AG04450 (cell line): ENCODE results near the gene NEMP1. TPM values are rescaled to one million over a fixed set of nuclear protein-coding genes. Genes with fewer than 3 reads are reported as not detected.

Experiments
- CTCF ChIA-PET: fragments of 300-600, 350-600 bp; formaldehyde crosslinking; extraction: SDS; loops from one replicate; lab custom pipeline; 2022; ENCODE audit warnings: antibody characterized with exemption, inconsistent platforms; lab: Charles Lee
- POLR2A ChIA-PET: fragments of 350-600 bp; formaldehyde crosslinking; extraction: SDS; loops from one replicate; lab custom pipeline; 2021; ENCODE audit warnings: antibody characterized with exemption, inconsistent platforms; lab: Yijun Ruan, JAX
- DNase-seq: peaks from one replicate; pipeline ENCODE4 v3.0.0-alpha.2; 2011; ENCODE audit warnings: low read depth, low spot score
- H3K27ac ChIP-seq: one replicate; pipeline ENCODE4 v1.5.1; 2012; ENCODE audit warnings: low read depth, low read length, control low read depth
- H3K27me3 ChIP-seq: one replicate; pipeline ENCODE4 v1.6.0; 2012; ENCODE audit warnings: low read length; ENCODE audit not compliant: control insufficient read depth, insufficient read depth
- H3K4me3 ChIP-seq: 2 replicates; pipeline ENCODE4 v1.5.1; 2011; ENCODE audit warnings: mild to moderate bottlenecking, low read depth, low read length, control low read depth
- H3K9me3 ChIP-seq: 2 replicates; pipeline ENCODE4 v1.5.1; 2012; ENCODE audit warnings: low read length; ENCODE audit not compliant: control insufficient read depth, insufficient read depth
- polyA plus RNA-seq: library from polyadenylated mRNA; depleted of rRNA; stranded (reverse); fragments of >200 nt; gene quantifications from 2 replicates; pipeline ENCODE4 v1.2.3, GENCODE V29; 2011
- TF ChIP-seq, protein P1 (sequence below): IDR thresholded peaks from 2 replicates; pipeline ENCODE4 v1.5.1; 2011; ENCODE audit warnings: low read depth, low read length, control low read depth, inconsistent platforms

Gene NEMP1
- polyA plus RNA-seq, 1 experiment = 11.9 TPM

DNA sequence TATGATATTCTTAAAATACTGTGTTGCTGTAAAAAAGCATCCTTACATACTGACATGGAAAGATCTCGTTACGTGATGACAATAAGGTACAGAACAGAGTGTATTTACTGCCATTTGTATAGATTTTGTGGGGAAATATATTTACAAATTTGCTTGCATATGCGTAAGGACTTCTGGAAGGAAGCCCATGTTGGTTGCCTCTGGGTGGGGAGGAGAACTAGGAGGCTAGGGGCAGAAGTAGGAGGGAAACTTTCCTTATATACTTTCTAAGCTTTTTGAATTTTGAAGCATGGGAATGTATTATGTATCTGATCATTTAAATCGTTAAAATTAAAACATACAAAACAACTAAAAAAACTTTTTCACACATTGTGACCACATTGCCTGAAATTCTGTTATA lies 38.4 kb downstream of the NEMP1 start:
- H3K27me3 ChIP-seq = peaks cover 32% of the 10 kb centered on the region
- H3K4me3 ChIP-seq = no peak overlapping the region
- no peaks in the 10 kb centered on the region for H3K9me3 ChIP-seq
- TF ChIP-seq, protein P1, sequence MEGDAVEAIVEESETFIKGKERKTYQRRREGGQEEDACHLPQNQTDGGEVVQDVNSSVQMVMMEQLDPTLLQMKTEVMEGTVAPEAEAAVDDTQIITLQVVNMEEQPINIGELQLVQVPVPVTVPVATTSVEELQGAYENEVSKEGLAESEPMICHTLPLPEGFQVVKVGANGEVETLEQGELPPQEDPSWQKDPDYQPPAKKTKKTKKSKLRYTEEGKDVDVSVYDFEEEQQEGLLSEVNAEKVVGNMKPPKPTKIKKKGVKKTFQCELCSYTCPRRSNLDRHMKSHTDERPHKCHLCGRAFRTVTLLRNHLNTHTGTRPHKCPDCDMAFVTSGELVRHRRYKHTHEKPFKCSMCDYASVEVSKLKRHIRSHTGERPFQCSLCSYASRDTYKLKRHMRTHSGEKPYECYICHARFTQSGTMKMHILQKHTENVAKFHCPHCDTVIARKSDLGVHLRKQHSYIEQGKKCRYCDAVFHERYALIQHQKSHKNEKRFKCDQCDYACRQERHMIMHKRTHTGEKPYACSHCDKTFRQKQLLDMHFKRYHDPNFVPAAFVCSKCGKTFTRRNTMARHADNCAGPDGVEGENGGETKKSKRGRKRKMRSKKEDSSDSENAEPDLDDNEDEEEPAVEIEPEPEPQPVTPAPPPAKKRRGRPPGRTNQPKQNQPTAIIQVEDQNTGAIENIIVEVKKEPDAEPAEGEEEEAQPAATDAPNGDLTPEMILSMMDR = no peak
- no peak for DNase-seq
- CTCF ChIA-PET = interaction anchor here (0.6 kb wide), 1 partner anchor 283 kb away, joined by 6 read pairs; no protein-coding TSS in a partner anchor
- no peak overlapping the region for H3K27ac ChIP-seq
- POLR2A ChIA-PET = no interaction called here

DNA sequence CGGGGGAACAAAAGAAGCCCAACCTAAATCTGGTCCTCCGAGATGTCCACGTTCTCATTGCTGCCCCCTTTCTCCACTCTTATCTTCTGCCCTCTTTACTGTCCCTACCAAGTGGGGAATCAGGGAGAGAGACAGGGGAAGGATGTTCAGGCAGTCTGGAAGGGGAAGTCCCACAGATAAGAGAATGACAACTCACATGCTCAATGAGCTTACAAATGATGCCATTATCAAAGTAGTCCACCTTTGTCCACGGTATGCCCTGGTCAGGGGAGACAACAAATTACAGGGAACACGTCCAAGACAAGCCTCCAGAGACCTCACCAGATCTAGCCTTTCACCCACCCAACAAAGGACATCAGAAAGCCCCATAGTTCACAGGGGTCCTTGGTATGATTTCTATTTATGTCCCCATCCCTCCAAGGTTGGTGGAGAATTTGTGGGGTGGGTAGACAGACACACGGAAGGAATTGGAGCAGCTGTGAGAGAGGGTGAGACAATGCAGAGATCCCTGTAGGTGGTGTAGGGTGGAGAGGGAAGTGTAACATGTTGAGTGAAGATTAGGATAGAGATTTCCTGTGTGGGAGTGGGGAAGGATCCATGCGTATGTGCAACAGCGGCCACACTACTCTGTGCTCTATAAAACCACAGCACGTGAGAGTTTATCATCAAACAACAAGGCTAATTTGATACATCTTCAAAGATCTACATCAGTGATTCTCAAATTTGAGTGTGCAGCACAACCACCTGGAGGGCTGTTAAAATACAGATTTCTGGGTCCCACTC lies 39.4 kb downstream of the NEMP1 start:
- H3K27me3 ChIP-seq = peaks cover 30% of the 10 kb centered on the region

DNA sequence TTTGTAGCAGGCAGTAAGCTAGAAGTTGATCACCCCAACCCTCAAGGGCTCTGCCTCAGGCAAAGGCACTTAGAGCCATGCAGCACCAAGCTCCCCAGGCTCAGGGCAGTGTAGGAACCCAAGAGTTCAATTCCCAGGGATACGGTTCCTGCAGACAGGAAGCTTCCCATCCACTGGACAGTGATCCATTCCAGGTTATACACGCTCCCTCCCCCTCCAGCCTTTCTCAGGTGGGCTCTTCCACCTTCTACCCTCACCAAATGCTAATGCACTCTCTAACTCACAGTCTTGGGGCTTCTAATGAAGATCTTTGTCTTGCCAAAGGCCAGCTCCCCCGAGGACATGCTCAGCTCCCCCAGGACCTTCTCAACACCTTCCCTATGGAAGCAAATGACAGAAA lies 41.3 kb downstream of the NEMP1 start:
- TF ChIP-seq, protein P1 = no peak
- Histone ChIP-seq H3K9me3 (no peaks in the 10 kb centered on the region), H3K27ac (no peak overlapping the region), H3K27me3 (peaks cover 30% of the 10 kb centered on the region), H3K4me3 (no peak overlapping the region)
- ChIA-PET CTCF (interaction anchor here (1.1 kb wide), 1 partner anchor 23 kb away, joined by 5 read pairs; no protein-coding TSS in a partner anchor), POLR2A (interaction anchor here (0.5 kb wide), 1 partner anchor 98 kb away, joined by 7 read pairs; no protein-coding TSS in a partner anchor)
- DNase-seq = no peak

More for the DNA sequence above, 39.4 kb downstream of the NEMP1 start:
- TF ChIP-seq, protein P1 = no peak
- no peak for DNase-seq
- Histone ChIP-seq H3K4me3 (no peak overlapping the region), H3K9me3 (no peaks in the 10 kb centered on the region), H3K27ac (no peak overlapping the region)
- CTCF ChIA-PET = interaction anchor here (0.9 kb wide), 1 partner anchor 21 kb away, joined by 3 read pairs; no protein-coding TSS in a partner anchor
- POLR2A ChIA-PET = no interaction called here

DNA sequence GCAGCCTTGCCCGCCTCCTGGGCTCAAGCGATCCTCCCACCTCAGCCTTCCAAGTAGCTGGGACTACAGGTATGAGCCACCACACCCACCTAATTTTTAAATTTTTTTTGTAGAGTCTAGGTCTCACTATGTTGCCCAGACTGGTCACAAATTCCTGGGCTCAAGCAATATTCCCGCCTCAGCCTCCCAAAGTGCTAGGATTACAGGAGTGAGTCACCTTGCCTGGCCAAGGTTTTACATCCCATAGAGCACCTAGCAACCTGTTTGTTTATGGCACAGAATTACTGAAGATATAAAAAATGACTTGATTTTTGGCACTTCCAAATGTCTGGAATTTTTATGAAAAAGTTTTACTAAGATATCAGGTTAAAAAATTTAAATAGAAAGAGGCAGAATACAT lies 45.2 kb downstream of the NEMP1 start:
- CTCF ChIA-PET = no interaction called here
- no peaks in the 10 kb centered on the region for H3K9me3 ChIP-seq
- POLR2A ChIA-PET = interaction anchor here (0.6 kb wide), 1 partner anchor 217 kb away, joined by 3 read pairs; no protein-coding TSS in a partner anchor
- TF ChIP-seq, protein P1 = no peak
- no peak for DNase-seq
- H3K4me3 ChIP-seq = no peak overlapping the region
- no peak overlapping the region for H3K27ac ChIP-seq
- H3K27me3 ChIP-seq = peaks cover 37% of the 10 kb centered on the region

DNA sequence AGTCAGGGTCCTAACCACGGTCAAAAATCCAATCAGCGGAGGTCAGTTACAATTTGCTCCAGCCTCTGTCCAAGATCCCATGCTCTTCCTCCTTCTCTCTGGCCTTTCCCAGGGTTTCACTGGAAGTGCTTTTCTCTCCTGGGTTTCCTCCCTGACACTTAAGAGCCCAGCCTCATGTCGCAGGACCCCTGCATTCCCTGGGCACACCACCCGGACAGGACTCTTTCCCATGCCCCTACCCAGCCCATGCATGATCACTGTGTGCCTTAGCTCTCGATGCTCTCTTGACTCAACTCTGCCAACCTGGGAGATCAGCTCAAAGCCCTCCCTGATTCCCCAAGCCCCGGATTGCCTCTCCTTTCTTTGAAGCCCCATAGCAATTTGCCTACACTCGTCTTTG lies 46.8 kb downstream of the NEMP1 start:
- Histone ChIP-seq H3K9me3 (no peaks in the 10 kb centered on the region), H3K27ac (no peak overlapping the region), H3K4me3 (no peak overlapping the region), H3K27me3 (peaks cover 47% of the 10 kb centered on the region)
- TF ChIP-seq, protein P1 = no peak
- ChIA-PET CTCF (interaction anchor here (0.6 to 1.7 kb wide), 2 partner anchors 29 to 31 kb away, joined by 3 to 7 read pairs; no protein-coding TSS in a partner anchor), POLR2A (no interaction called here)
- DNase-seq = no peak
